Endometrial microvascular endothelial cells (primary cell): Measurements from ENCODE around the gene GDF11. TPM values are rescaled to one million over a fixed set of nuclear protein-coding genes. Genes with fewer than 3 reads are reported as not detected.

Experiments
- in situ Hi-C: cut with HindIII; loops from 2 replicates; pipeline ENCODE4 v1.10.0; 2017; ENCODE audit warnings: low sequenced_read_pairs, low pct_unique_long_range_greater_than_20kb; ENCODE audit errors: inconsistent ontology term
- total RNA-seq: library from RNA; depleted of rRNA; stranded (reverse); fragments of >200 nt; gene quantifications from one replicate; pipeline ENCODE4 v1.2.3, GENCODE V29; 2015; ENCODE audit errors: inconsistent ontology term

The GDF11 gene
- total RNA-seq, 1 donor from 2014 or later = 5.5 TPM

DNA sequence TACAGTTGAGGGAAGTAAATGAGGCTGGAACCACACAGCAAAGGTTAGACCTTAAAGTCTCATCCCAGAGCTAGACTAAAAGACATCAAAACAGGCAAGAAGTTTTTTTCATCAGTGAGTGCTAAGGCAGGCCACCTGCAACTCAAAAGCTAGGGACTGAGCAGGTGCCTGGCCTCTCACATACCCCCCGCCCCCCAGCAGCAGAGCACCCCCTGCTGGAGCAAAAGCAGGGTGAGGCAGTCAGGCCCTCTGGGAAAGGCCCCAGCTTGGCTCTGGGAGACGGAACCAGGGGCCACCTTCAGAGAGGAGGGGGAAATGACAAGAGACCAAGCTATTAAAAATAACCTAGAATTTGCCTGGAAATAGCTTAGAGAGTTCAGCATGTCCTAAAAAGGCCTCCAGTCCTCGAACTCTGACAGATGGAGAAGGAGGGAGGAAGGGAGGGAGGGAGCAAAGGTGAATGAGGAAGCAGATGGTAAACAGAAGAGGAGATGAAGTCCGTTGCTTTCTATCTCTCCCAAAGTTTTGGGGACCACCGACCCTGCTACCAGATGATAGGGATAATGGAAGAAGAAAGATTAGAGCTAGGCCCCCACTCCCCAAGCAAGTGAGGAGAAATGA, 37.0 kb upstream of the GDF11 start:
- in situ Hi-C loops = no loop called here

DNA sequence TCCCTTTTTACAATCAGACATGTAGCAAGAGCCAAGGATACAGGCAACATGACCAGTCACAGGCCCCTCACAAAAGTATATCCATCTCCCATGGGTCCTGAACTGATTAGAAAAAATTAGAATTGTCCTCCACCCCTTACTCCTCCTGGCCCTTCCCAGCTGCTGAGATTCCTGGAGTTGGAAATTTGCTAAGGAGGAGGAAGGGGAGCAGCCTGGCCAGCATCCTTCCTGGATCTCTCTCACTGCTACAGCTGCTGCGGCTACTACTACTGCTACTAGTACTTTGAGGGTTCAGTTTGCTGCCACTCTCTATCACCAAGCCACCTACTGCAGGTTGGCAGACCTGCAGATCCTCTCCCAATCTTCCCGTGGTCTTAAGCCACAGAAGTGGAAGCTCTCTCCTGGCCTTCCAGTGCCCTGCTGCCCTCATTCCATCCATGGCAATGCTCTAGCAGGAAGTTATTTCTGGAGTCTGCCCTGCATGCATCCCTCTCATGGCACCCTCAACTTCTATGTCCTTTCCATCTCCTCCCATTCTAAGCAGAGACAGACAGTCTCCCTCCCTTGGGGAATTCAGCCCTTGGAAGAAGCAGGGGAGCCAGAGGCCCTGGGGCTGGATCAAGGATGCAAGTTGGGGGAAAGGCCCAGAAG, 36.2 kb upstream of the GDF11 start:
- in situ Hi-C loops = no loop called here

DNA sequence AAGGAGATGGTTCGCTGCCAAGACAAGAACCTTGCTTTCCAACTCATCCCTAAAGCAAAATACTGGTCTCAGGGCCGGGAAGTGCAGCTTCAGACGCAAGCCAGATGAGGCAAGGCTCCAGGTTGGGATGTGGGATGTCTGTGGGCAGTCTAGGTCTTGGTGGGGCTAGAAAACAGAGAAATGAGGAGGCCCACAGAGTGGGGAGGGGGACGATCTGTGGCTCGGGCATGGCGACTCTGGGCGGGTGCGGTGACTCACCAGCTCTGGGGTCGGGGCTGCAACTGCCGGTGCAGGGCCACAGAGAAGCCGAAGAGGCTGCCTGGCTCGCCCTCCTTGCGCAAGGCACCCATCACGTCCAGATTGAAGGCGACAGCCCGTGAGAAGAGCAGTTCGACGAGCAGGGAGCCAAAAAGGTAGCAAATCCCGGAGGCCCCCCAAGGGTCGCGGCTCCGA, 35.7 kb upstream of the GDF11 start:
- in situ Hi-C loops = no loop called here

- in situ Hi-C loops = no loop called here
Measured at GRCh38 chr12:55707841-55708694, 34.9 kb upstream of the GDF11 start, which contains the start of gene ITGA7. Gene ITGA7, minus strand, starts transcription at chr12:55707904. Its CDS starts 222 bp downstream, at chr12:55707682.

- in situ Hi-C loops = no loop called here
Measured at GRCh38 chr12:55708695-55709233, 34.2 kb upstream of the GDF11 start.

DNA sequence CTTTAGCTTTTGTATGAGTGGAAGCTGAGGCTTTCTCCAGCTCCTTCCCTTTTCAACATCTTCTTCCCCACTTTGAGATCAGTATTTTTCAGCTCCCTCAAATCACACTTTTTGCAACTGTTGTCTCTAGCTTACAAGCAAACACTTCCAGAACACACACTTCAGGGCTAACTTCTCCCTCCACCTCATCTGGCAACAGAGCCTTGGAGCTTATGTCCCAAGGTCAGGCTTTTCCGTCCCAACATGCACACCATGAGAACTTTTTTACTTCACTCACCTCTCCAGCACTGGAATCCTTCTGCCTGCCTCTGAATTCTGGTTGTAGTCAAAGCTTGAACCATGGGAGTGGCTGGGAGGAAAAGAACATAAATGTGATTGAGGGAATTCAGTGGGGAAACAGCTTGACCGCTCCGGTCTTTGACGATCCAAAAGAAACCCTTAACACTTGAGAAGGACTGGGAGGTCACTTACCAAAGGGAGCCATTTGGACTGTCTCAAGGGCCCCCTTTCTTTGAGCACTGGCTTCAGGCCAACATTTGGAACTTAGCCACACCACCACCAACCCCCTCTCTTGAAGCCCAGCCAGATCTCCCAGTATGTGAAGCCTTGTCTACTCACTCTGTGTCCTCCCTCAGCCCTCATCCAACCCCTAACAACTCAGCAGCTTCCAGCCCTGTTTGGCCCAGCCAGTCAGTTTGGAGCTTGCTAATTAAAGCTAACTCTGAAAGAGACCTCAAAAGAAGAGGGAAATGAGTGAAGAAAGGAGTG, 31.0 kb upstream of the GDF11 start:
- in situ Hi-C loops = no loop called here

GRCh38 chr12:55712700-55713415, 30.1 kb upstream of the GDF11 start:
- in situ Hi-C loops = no loop called here

DNA sequence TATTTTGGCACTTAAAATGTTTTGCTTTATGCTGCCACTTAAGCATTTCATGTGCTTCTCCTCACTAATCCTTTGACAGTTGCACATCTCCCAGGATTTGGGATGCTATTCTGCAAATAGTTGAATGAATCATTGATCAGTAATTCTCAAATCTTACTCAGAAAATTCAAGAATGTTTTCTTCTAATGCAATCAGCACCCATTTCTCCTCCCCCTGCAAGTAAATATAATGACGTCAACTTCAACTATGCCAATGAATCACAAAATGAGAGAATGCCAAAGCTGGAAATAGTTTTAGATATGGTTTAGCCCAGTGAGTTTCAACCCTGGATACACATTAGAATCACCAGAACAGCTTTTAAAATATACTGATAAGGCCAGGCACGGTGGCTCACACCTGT, 29.2 kb upstream of the GDF11 start:
- in situ Hi-C loops = no loop called here

DNA sequence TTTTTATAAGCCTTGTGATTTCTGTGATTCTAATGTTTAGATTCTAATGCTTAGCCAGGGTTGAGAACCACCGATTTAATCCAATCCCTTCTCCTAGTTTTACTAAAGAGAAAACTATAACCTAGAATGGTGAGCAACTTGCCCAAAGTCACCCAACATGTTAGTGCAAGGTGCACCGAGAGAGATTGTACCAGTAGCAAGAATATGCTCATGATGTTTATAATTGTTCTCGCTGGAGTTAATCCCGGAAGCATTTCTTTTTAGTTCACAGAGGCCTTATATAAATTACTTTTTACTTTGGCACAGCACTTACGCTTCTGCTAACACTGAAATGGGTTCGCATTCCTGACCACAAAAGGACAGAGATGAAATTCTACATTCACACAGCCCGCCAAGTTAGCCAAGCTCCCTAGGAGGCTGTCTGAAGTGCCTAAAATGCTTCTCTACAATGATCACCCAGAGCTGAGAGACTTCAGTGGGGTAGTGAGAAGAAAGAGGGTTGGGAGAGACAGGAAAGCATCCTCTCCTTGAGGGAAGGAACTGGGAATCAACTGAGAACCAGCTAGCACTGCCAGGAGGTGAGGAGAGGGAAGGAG, 27.7 kb upstream of the GDF11 start:
- in situ Hi-C loops = no loop called here

GRCh38 chr12:55715833-55716581, 26.9 kb upstream of the GDF11 start, which contains the start of gene BLOC1S1:
Gene BLOC1S1, plus strand, starts transcription at chr12:55716046. Its CDS starts 6 bp downstream, at chr12:55716052.
- in situ Hi-C loops = no loop called here

DNA sequence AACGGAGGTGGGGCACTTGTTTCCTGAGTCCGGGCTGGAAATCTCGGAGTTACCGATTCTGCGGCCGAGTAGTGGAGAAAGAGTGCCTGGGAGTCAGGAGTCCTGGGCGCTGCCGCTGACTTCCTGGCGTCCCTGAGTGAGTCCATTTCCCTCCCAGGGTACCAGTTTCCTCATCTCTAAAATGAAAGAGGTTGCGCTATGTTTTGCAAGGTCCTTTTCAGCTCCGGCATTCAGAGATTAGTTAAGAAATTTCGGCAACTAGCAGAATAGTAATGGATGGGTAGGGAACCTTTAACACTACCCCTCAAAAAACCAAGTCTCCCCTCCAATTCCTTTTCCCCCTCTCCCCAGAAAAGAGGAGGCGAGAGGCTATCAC, 26.4 kb upstream of the GDF11 start:
- in situ Hi-C loops = no loop called here

DNA sequence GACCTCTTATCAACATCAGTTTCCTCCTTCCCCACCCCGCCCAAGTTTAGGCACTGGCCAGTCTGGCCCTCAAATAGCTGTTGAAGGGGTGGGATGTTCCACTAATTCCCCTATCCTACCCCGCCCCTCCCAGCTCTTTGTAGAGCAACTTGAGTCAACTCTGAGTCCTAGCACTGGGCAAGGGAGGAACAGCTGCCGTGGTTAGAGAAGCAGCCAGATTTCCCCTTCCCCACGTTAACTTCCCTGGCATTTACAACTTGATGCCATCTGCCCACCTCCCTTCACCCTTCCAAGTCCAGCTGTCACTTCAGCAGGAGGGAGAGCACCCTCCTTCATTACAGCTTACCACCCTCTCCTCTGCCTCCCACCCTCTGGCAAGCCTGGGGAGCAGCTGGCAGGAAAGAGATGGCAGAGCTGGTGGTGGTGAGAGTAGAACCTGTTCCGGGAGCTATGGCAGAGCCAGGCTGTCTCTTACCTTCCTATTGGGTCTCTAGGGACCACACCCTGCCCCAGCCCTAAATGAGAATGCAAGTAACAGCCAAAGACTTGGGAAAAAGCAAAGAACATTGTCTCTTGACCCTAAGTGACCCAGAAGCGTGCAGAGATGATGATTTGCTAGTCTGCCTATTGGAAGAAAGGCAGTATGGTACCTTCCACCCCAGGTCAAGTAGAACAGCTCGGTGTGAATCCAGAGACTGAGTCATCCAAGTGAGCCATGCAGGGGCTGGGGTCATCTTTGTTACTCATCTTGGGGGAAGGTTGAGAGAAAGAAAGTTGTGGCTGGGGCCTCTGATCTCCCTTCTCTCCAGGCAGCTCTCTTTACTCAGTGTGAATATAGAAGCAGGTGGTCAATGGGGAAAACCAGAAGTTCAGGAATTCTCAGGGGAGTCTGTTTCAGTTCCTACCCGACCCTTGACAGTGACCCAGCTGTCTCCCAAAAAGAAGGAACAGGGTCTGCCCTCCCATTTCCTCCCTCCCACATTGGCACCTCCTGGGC, 25.6 kb upstream of the GDF11 start:
- in situ Hi-C loops = no loop called here

DNA sequence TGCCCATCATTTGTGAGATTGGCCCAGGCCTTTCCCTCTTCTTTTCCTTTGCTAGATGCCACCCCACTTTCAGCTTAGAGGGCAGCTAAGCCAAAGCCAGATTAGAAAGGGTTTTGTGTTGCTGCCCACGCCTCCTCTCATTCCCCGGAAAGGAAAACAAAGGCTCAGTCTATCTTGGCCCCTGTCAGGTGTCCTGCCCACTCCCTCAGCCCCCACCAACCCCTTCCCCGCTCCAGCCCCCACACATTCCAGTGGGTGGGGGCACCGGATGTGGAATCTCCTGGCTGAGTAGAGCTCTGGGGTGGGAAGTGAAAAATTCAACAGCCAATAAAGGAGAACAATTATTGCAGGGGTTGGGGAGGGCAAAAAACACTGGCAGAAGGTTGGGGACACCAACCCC, 24.9 kb upstream of the GDF11 start:
- in situ Hi-C loops = no loop called here

- in situ Hi-C loops = no loop called here
Measured at GRCh38 chr12:55718624-55719275, 24.2 kb upstream of the GDF11 start.

DNA sequence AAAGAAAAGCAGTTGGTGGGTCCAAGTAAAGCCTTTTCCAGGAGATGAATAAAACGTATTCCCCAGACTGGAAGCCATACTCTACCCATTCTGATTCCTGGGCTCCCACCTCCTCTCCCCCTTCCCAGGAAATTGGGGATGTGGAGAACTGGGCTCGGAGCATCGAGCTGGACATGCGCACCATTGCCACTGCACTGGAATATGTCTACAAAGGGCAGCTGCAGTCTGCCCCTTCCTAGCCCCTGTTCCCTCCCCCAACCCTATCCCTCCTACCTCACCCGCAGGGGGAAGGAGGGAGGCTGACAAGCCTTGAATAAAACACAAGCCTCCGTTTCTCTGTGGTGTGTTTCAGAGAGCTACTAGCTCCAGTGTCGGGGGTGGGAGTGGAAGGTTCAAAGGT, 23.6 kb upstream of the GDF11 start:
- in situ Hi-C loops = no loop called here
